Body of pancreas (tissue), 4 donors: ENCODE data around the gene OR2T6.

Experiments
- POLR2A ChIP-seq, 3 donors: fragments of 450-650 bp; IDR thresholded peaks; one replicate each; pipeline ENCODE4 v1.6.1; 2016; ENCODE audit warnings: antibody characterized with exemption in 3 of 3, mild to moderate bottlenecking in 2 of 3
- TF ChIP-seq, protein P1 (sequence below), 7 experiments: fragments of 450-650 bp in 4 of 7; fragments of 200-600 bp in 3 of 7; sonication (generic) in 3 of 7; IDR thresholded peaks; one replicate each; pipeline ENCODE4 v1.5.1; 2016 to 2019; ENCODE audit warnings: antibody characterized with exemption in 7 of 7

DNA sequence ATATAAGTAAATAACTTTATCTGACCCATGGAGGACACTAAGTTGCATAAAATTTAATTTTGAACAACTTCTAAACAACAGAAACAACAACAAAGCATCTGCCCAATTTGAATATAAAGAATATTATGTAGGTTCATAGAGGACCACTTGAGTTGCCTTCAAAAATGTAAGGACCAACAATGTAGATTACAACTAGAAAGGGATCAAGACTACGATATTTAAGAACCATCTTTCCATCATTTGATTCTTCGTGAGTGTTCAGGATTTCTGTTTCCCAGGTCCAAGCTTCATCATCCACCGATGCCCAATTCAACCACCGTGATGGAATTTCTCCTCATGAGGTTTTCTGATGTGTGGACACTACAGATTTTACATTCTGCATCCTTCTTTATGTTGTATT is 27.1 kb upstream of the OR2T6 start, which contains the start of gene OR14C36:
- TF ChIP-seq, protein P1, sequence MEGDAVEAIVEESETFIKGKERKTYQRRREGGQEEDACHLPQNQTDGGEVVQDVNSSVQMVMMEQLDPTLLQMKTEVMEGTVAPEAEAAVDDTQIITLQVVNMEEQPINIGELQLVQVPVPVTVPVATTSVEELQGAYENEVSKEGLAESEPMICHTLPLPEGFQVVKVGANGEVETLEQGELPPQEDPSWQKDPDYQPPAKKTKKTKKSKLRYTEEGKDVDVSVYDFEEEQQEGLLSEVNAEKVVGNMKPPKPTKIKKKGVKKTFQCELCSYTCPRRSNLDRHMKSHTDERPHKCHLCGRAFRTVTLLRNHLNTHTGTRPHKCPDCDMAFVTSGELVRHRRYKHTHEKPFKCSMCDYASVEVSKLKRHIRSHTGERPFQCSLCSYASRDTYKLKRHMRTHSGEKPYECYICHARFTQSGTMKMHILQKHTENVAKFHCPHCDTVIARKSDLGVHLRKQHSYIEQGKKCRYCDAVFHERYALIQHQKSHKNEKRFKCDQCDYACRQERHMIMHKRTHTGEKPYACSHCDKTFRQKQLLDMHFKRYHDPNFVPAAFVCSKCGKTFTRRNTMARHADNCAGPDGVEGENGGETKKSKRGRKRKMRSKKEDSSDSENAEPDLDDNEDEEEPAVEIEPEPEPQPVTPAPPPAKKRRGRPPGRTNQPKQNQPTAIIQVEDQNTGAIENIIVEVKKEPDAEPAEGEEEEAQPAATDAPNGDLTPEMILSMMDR (IDR thresholded peaks at IDR 0.05), result no peak
- no peak for TF ChIP-seq POLR2A (IDR thresholded peaks at IDR 0.05)
